HG02885 (cell line): ENCODE results near the gene SLC29A3.
"Not testable (repeated sequence)": the region's sequence is repeated elsewhere in the genome, so short reads cannot be mapped to it uniquely, and the experiment has no call there.

ENCODE experiments used
- ATAC-seq: cut with Tn5 transposase; IDR thresholded peaks from one replicate; pipeline ENCODE4 v1.9.1; 2021; ENCODE audit warnings: mild to moderate bottlenecking; ENCODE audit not compliant: unreplicated experiment, poor library complexity

The SLC29A3 gene

GRCh38 chr10:71319042-71319799 is at the start of gene SLC29A3:
Gene SLC29A3, plus strand, starts transcription at chr10:71319259. Its CDS starts 51 bp downstream, at chr10:71319310.
- ATAC-seq = peak; percentile 84

GRCh38 chr10:71269301-71270288 is 49.5 kb upstream of the SLC29A3 start:
- no peak for ATAC-seq

GRCh38 chr10:71270301-71271220 is 48.5 kb upstream of the SLC29A3 start:
- no peak for ATAC-seq

GRCh38 chr10:71271662-71272055 is 47.4 kb upstream of the SLC29A3 start:
- no peak for ATAC-seq

GRCh38 chr10:71272056-71272771 is 46.8 kb upstream of the SLC29A3 start:
- no peak for ATAC-seq

- ATAC-seq = not testable (repeated sequence)
Observed at GRCh38 chr10:71272974-71273373, 46.1 kb upstream of the SLC29A3 start.

GRCh38 chr10:71273506-71273905 is 45.6 kb upstream of the SLC29A3 start:
- ATAC-seq = no peak

- ATAC-seq = no peak
Observed at GRCh38 chr10:71274901-71275796, 43.9 kb upstream of the SLC29A3 start.

GRCh38 chr10:71276873-71277272 is 42.2 kb upstream of the SLC29A3 start:
- no peak for ATAC-seq

GRCh38 chr10:71277914-71278665 is 41.0 kb upstream of the SLC29A3 start:
- no peak for ATAC-seq

GRCh38 chr10:71278691-71279588 is 40.1 kb upstream of the SLC29A3 start:
- no peak for ATAC-seq

GRCh38 chr10:71279590-71280170 is 39.4 kb upstream of the SLC29A3 start:
- no peak for ATAC-seq

- no peak for ATAC-seq
Observed at GRCh38 chr10:71280216-71280615, 38.8 kb upstream of the SLC29A3 start.

- ATAC-seq = no peak
Observed at GRCh38 chr10:71280825-71281224, 38.2 kb upstream of the SLC29A3 start.

GRCh38 chr10:71281646-71282322 is 37.3 kb upstream of the SLC29A3 start:
- no peak for ATAC-seq

GRCh38 chr10:71282323-71282680 is 36.8 kb upstream of the SLC29A3 start:
- no peak for ATAC-seq
